ENCODE results near the gene ZNF677.
"Not testable (repeated sequence)": the region's sequence is repeated elsewhere in the genome, so short reads cannot be mapped to it uniquely, and the experiment has no call there.

Gene ZNF677

GRCh38 chr19:53254411-53255341, at the start of gene ZNF677:
Gene ZNF677, minus strand, starts transcription at chr19:53254873. Its CDS starts 3,323 bp downstream, at chr19:53251550.
- no peak for TF ChIP-seq CTCF (IDR thresholded peaks at IDR 0.05; ENCODE audit: insufficient read depth, low read length, missing control alignments)
- POLR2A ChIA-PET = no interaction called here
- CTCF ChIA-PET = no interaction called here
- peak; percentile 9 for DNase-seq (ENCODE audit: low read depth, low spot score)
- peak within 1 kb of the TSS; percentile 90 for H3K4me3 ChIP-seq (ENCODE audit: low read depth, low read length)

- DNase-seq (ENCODE audit: low read depth, low spot score); H3K4me3 ChIP-seq (ENCODE audit: low read depth, low read length); POLR2A ChIA-PET; CTCF ChIA-PET: not testable (repeated sequence)
Measured at GRCh38 chr19:53301341-53301740, 46.7 kb upstream of the ZNF677 start.

GRCh38 chr19:53294786-53295441, 40.2 kb upstream of the ZNF677 start:
- DNase-seq (ENCODE audit: low read depth, low spot score) = no peak
- no peak overlapping the region for H3K4me3 ChIP-seq (ENCODE audit: low read depth, low read length)
- CTCF ChIA-PET = no interaction called here
- no peak for TF ChIP-seq CTCF (IDR thresholded peaks at IDR 0.05; ENCODE audit: insufficient read depth, low read length, missing control alignments)
- POLR2A ChIA-PET = no interaction called here

GRCh38 chr19:53290758-53291549, 36.3 kb upstream of the ZNF677 start:
- no peak overlapping the region for H3K4me3 ChIP-seq (ENCODE audit: low read depth, low read length)
- POLR2A ChIA-PET = no interaction called here
- DNase-seq (ENCODE audit: low read depth, low spot score) = no peak
- CTCF ChIA-PET = interaction anchor here (1.4 kb wide), 1 partner anchor 20 kb away, joined by 3 read pairs; no protein-coding TSS in a partner anchor
- TF ChIP-seq CTCF (IDR thresholded peaks at IDR 0.05; ENCODE audit: insufficient read depth, low read length, missing control alignments) = no peak

GRCh38 chr19:53285087-53285486, 30.4 kb upstream of the ZNF677 start:
- ChIA-PET POLR2A (no interaction called here), CTCF (no interaction called here)
- DNase-seq (ENCODE audit: low read depth, low spot score) = no peak
- TF ChIP-seq CTCF (IDR thresholded peaks at IDR 0.05; ENCODE audit: insufficient read depth, low read length, missing control alignments) = no peak
- no peak overlapping the region for H3K4me3 ChIP-seq (ENCODE audit: low read depth, low read length)

- POLR2A ChIA-PET; CTCF ChIA-PET; H3K4me3 ChIP-seq (ENCODE audit: low read depth, low read length); DNase-seq (ENCODE audit: low read depth, low spot score): not testable (repeated sequence)
Measured at GRCh38 chr19:53281947-53282346, 27.3 kb upstream of the ZNF677 start.

- ChIA-PET POLR2A (no interaction called here), CTCF (no interaction called here)
- no peak for DNase-seq (ENCODE audit: low read depth, low spot score)
- no peak overlapping the region for H3K4me3 ChIP-seq (ENCODE audit: low read depth, low read length)
- no peak for TF ChIP-seq CTCF (IDR thresholded peaks at IDR 0.05; ENCODE audit: insufficient read depth, low read length, missing control alignments)
Measured at GRCh38 chr19:53275480-53275879, 20.8 kb upstream of the ZNF677 start.

All from AG04449 (cell line).